Body of pancreas (tissue), 4 donors: ENCODE results near the gene RNF32. TPM values are rescaled to one million over a fixed set of nuclear protein-coding genes. Genes with fewer than 3 reads are reported as not detected.
"Not testable (repeated sequence)": the region's sequence is repeated elsewhere in the genome, so short reads cannot be mapped to it uniquely, and the experiment has no call there.

ENCODE experiments used
- ATAC-seq: fragments of 150-250 bp; one replicate; pipeline ENCODE4 v1.9.1; 2016
- DNase-seq, 4 donors: peaks; one replicate each; pipeline ENCODE4 v3.0.0-alpha.2; 2019
- H3K27ac ChIP-seq, 4 donors: fragments of 200-600 bp; sonication (generic); 1 replicate in 3 of 4; 2 replicates in 1 of 4; pipeline versions ENCODE4 v1.5.1 to v1.6.1; 2016 to 2019; ENCODE audit warnings: mild to moderate bottlenecking in 1 of 4, mixed read lengths in 1 of 4, moderate library complexity in 1 of 4
- H3K27me3 ChIP-seq, 2 donors: fragments of 200-600 bp; sonication (generic); one replicate each; pipeline ENCODE4 v1.6.0; 2016; ENCODE audit warnings: mild to moderate bottlenecking in 1 of 2
- H3K36me3 ChIP-seq, 2 donors: fragments of 200-600 bp; sonication (generic); replicated peaks in 1 of 2; 2 replicates each; pipeline ENCODE4 v1.5.1; 2016; ENCODE audit warnings: low read depth in 2 of 2; ENCODE audit not compliant: insufficient read depth in 1 of 2
- H3K4me1 ChIP-seq: fragments of 200-600 bp; sonication (generic); one replicate; pipeline ENCODE4 v1.6.0; 2016
- H3K4me3 ChIP-seq, 2 donors: fragments of 200-600 bp; sonication (generic); 1 replicate in 1 of 2; 2 replicates in 1 of 2; pipeline ENCODE4 v1.5.1; 2016 to 2019
- H3K9me3 ChIP-seq, 3 donors: fragments of 200-600 bp; sonication (generic); 1 replicate in 2 of 3; 2 replicates in 1 of 3; pipeline ENCODE4 v1.5.1; 2016
- POLR2A ChIP-seq, 3 donors: fragments of 450-650 bp; IDR thresholded peaks; one replicate each; pipeline ENCODE4 v1.6.1; 2016; ENCODE audit warnings: antibody characterized with exemption in 3 of 3, mild to moderate bottlenecking in 2 of 3
- WGBS, 2 donors: methylation state at CpG; one replicate each; pipeline ENCODE4 v1.1.5; 2017; 5-methylcytosine and 5-hydroxymethylcytosine counted together
- intact Hi-C: fragments of 100-400 bp; cut with DNase I; formaldehyde crosslinking; loops from one replicate; pipeline ENCODE4 v1.15.1; 2023
- total RNA-seq, 2 donors: library from RNA; depleted of rRNA; stranded (reverse); fragments of >200 nt; gene quantifications; one replicate each; pipeline ENCODE4 v1.1.0, GENCODE V29; 2016
- TF ChIP-seq, protein P1 (sequence below), 7 experiments: fragments of 450-650 bp in 4 of 7; fragments of 200-600 bp in 3 of 7; sonication (generic) in 3 of 7; IDR thresholded peaks; one replicate each; pipeline ENCODE4 v1.5.1; 2016 to 2019; ENCODE audit warnings: antibody characterized with exemption in 7 of 7

The RNF32 gene
- total RNA-seq, 2 donors from 2014 or later, result 0.26 to 0.99 TPM

DNA sequence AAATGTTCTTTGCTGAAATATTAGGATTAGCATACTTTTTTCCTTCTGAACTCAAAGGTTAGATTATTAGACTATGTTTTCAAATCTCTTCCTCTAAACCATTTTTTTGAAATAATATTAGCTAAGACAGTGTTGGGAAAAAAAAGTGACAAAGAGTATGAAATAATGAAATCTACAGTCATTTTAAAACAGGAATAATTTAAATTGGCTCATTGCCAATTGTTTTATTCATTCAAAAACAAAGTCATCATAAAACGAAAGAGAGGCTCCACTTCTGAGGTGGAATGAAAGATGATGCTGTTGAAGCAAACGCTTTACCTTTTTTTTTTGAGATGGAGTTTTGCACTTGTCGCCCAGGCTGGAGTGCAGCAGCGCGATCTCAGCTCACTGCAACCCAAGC lies 51.2 kb downstream of the RNF32 start:
- WGBS, 2 donors, result 73 to 95% methylated on average over 5 of the region's 5 CpGs
- H3K36me3 ChIP-seq, result peaks cover 0 to 2% of the 10 kb centered on the region in 2 donors
- no peaks in the 10 kb centered on the region for H3K27me3 ChIP-seq
- TF ChIP-seq, protein P1, sequence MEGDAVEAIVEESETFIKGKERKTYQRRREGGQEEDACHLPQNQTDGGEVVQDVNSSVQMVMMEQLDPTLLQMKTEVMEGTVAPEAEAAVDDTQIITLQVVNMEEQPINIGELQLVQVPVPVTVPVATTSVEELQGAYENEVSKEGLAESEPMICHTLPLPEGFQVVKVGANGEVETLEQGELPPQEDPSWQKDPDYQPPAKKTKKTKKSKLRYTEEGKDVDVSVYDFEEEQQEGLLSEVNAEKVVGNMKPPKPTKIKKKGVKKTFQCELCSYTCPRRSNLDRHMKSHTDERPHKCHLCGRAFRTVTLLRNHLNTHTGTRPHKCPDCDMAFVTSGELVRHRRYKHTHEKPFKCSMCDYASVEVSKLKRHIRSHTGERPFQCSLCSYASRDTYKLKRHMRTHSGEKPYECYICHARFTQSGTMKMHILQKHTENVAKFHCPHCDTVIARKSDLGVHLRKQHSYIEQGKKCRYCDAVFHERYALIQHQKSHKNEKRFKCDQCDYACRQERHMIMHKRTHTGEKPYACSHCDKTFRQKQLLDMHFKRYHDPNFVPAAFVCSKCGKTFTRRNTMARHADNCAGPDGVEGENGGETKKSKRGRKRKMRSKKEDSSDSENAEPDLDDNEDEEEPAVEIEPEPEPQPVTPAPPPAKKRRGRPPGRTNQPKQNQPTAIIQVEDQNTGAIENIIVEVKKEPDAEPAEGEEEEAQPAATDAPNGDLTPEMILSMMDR (IDR thresholded peaks at IDR 0.05), result no peak
- TF ChIP-seq POLR2A (IDR thresholded peaks at IDR 0.05), result no peak
- H3K4me1 ChIP-seq, result no peaks in the 10 kb centered on the region
- ATAC-seq, result no peak
- H3K9me3 ChIP-seq, result peaks cover 0 to 7% (median 0%) of the 10 kb centered on the region in 3 donors
- H3K4me3 ChIP-seq, result no peak overlapping the region
- intact Hi-C loops, result no loop called here
- H3K27ac ChIP-seq, result no peak overlapping the region
- no peak for DNase-seq

- Histone ChIP-seq H3K27me3 (no peaks in the 10 kb centered on the region), H3K9me3 (peaks cover 0 to 18% (median 0%) of the 10 kb centered on the region in 3 donors), H3K4me1 (no peaks in the 10 kb centered on the region), H3K4me3 (no peak overlapping the region), H3K27ac (no peak overlapping the region), H3K36me3 (peaks cover 0 to 2% of the 10 kb centered on the region in 2 donors)
- DNase-seq (no peak), ATAC-seq (no peak)
- 43 to 53% methylated on average over 1 of the region's 1 CpG for WGBS, 2 donors
- intact Hi-C loops, result no loop called here
- TF ChIP-seq POLR2A (IDR thresholded peaks at IDR 0.05), result no peak
- TF ChIP-seq, protein P1 (IDR thresholded peaks at IDR 0.05), result no peak
These were observed 52.3 kb downstream of the RNF32 start for GRCh38 chr7:156692849-156693248.

GRCh38 chr7:156693627-156694026 lies 53.1 kb downstream of the RNF32 start:
- no peaks in the 10 kb centered on the region for H3K4me1 ChIP-seq
- ATAC-seq (no peak), DNase-seq (no peak)
- H3K4me3 ChIP-seq, result no peak overlapping the region
- no peaks in the 10 kb centered on the region for H3K27me3 ChIP-seq
- TF ChIP-seq POLR2A (IDR thresholded peaks at IDR 0.05), result no peak
- no peak overlapping the region for H3K27ac ChIP-seq
- no peaks in the 10 kb centered on the region for H3K36me3 ChIP-seq
- 92 to 95% methylated on average over 3 of the region's 3 CpGs for WGBS, 2 donors
- peaks cover 0 to 19% (median 0%) of the 10 kb centered on the region in 3 donors for H3K9me3 ChIP-seq
- intact Hi-C loops, result no loop called here

- H3K4me1 ChIP-seq, H3K27ac ChIP-seq, ATAC-seq, H3K27me3 ChIP-seq, H3K36me3 ChIP-seq, DNase-seq, H3K4me3 ChIP-seq, intact Hi-C loops: not testable (repeated sequence)
- WGBS, 2 donors, result 88 to 90% methylated on average over 9 of the region's 9 CpGs
- H3K9me3 ChIP-seq, result peaks cover 0 to 19% (median 0%) of the 10 kb centered on the region in 3 donors
These were observed 56.7 kb downstream of the RNF32 start for GRCh38 chr7:156697283-156697682.

- H3K27ac ChIP-seq, intact Hi-C loops, H3K4me1 ChIP-seq, H3K27me3 ChIP-seq, DNase-seq, ATAC-seq, H3K4me3 ChIP-seq, H3K36me3 ChIP-seq: not testable (repeated sequence)
- WGBS, 2 donors, result 98 to 100% methylated on average over 4 of the region's 4 CpGs
- H3K9me3 ChIP-seq, result peaks cover 0 to 19% (median 0%) of the 10 kb centered on the region in 3 donors
These were observed 57.9 kb downstream of the RNF32 start for GRCh38 chr7:156698512-156698911.

- WGBS, 2 donors, result 100% methylated on average over 1 of the region's 1 CpG
- ATAC-seq, intact Hi-C loops, H3K36me3 ChIP-seq, H3K27ac ChIP-seq, H3K4me1 ChIP-seq, DNase-seq, H3K27me3 ChIP-seq, H3K4me3 ChIP-seq: not testable (repeated sequence)
- peaks cover 0 to 12% (median 0%) of the 10 kb centered on the region in 3 donors for H3K9me3 ChIP-seq
These were observed 61.2 kb downstream of the RNF32 start for GRCh38 chr7:156701787-156702186.

- Histone ChIP-seq H3K27me3 (no peaks in the 10 kb centered on the region), H3K4me3 (no peak overlapping the region), H3K36me3 (no peaks in the 10 kb centered on the region), H3K9me3 (peaks cover 0 to 6% (median 0%) of the 10 kb centered on the region in 3 donors), H3K4me1 (no peaks in the 10 kb centered on the region), H3K27ac (no peak overlapping the region)
- ATAC-seq, result no peak
- intact Hi-C loops, result no loop called here
- TF ChIP-seq, protein P1 (IDR thresholded peaks at IDR 0.05), result no peak
- TF ChIP-seq POLR2A (IDR thresholded peaks at IDR 0.05), result no peak
- no peak for DNase-seq
These were observed 61.8 kb downstream of the RNF32 start for GRCh38 chr7:156702399-156702798.
